ENCODE results near the gene XPO4. TPM values are rescaled to one million over a fixed set of nuclear protein-coding genes. Genes with fewer than 3 reads are reported as not detected.
"Not testable (repeated sequence)": the region's sequence is repeated elsewhere in the genome, so short reads cannot be mapped to it uniquely, and the experiment has no call there.

XPO4 gene
- total and polyA plus RNA-seq, 2 donors (not counting 1 experiment from before 2014, with no cell fraction given), result 10.5 to 17.2 TPM

- H3K27me3 ChIP-seq (ENCODE audit: control insufficient read depth, insufficient read depth, low read length), result no peaks in the 10 kb centered on the region
- H2AFZ ChIP-seq (ENCODE audit: low read length), result no peak overlapping the region
- peaks cover 15% of the 10 kb centered on the region for H3K79me2 ChIP-seq (ENCODE audit: control insufficient read depth, insufficient read depth, low read length)
- no peaks in the 10 kb centered on the region for H3K9me3 ChIP-seq (ENCODE audit: control insufficient read depth, insufficient read depth, low read depth, low read length)
- H3K9ac ChIP-seq (ENCODE audit: insufficient read depth, low read length), result no peak overlapping the region
- H3K4me1 ChIP-seq (ENCODE audit: control insufficient read depth, extremely low read depth, insufficient read depth, low read length), result no peaks in the 10 kb centered on the region
- no peak for DNase-seq (ENCODE audit: low read depth in 2 of 2)
- no peak overlapping the region for H3K4me3 ChIP-seq (replicated peaks in 1 of 4; ENCODE audit: control extremely low read depth in 1 of 4, insufficient read depth in 1 of 4, low read depth in 3 of 4, low read length in 4 of 4)
- no peaks in the 10 kb centered on the region for H4K20me1 ChIP-seq (ENCODE audit: control insufficient read depth, extremely low read depth, insufficient read depth, low read length)
- TF ChIP-seq CTCF (conservative IDR thresholded peaks at IDR 0.05 in 1 of 2, IDR thresholded peaks at IDR 0.05 in 1 of 2; ENCODE audit: low read depth in 1 of 2, low read length in 2 of 2) (no peak), EZH2 (IDR thresholded peaks at IDR 0.05; ENCODE audit: low read length, missing control alignments) (no peak)
- peaks cover 2% of the 10 kb centered on the region for H3K36me3 ChIP-seq (ENCODE audit: control insufficient read depth, insufficient read depth, low read length)
- H3K4me2 ChIP-seq (ENCODE audit: extremely low read depth, insufficient read depth, low read length), result no peak overlapping the region
- no peak overlapping the region for H3K27ac ChIP-seq (ENCODE audit: insufficient read depth, low read length)
These were observed 35.1 kb downstream of the XPO4 start for GRCh38 chr13:20867408-20867807.

GRCh38 chr13:20861666-20862065 is 40.9 kb downstream of the XPO4 start:
- H3K4me3 ChIP-seq (replicated peaks in 1 of 4; ENCODE audit: control extremely low read depth in 1 of 4, insufficient read depth in 1 of 4, low read depth in 3 of 4, low read length in 4 of 4); H3K4me2 ChIP-seq (ENCODE audit: extremely low read depth, insufficient read depth, low read length); H3K9ac ChIP-seq (ENCODE audit: insufficient read depth, low read length); H2AFZ ChIP-seq (ENCODE audit: low read length); H4K20me1 ChIP-seq (ENCODE audit: control insufficient read depth, extremely low read depth, insufficient read depth, low read length); DNase-seq (ENCODE audit: low read depth in 2 of 2); H3K36me3 ChIP-seq (ENCODE audit: control insufficient read depth, insufficient read depth, low read length); H3K4me1 ChIP-seq (ENCODE audit: control insufficient read depth, extremely low read depth, insufficient read depth, low read length); H3K79me2 ChIP-seq (ENCODE audit: control insufficient read depth, insufficient read depth, low read length); H3K9me3 ChIP-seq (ENCODE audit: control insufficient read depth, insufficient read depth, low read depth, low read length); H3K27me3 ChIP-seq (ENCODE audit: control insufficient read depth, insufficient read depth, low read length); H3K27ac ChIP-seq (ENCODE audit: insufficient read depth, low read length): not testable (repeated sequence)

- Histone ChIP-seq H3K4me3 (replicated peaks in 1 of 4; ENCODE audit: control extremely low read depth in 1 of 4, insufficient read depth in 1 of 4, low read depth in 3 of 4, low read length in 4 of 4) (no peak overlapping the region), H3K9me3 (ENCODE audit: control insufficient read depth, insufficient read depth, low read depth, low read length) (no peaks in the 10 kb centered on the region), H3K36me3 (ENCODE audit: control insufficient read depth, insufficient read depth, low read length) (peaks cover 2% of the 10 kb centered on the region), H3K9ac (ENCODE audit: insufficient read depth, low read length) (no peak overlapping the region), H3K27ac (ENCODE audit: insufficient read depth, low read length) (no peak overlapping the region), H4K20me1 (ENCODE audit: control insufficient read depth, extremely low read depth, insufficient read depth, low read length) (no peaks in the 10 kb centered on the region), H3K27me3 (ENCODE audit: control insufficient read depth, insufficient read depth, low read length) (no peaks in the 10 kb centered on the region), H3K4me2 (ENCODE audit: extremely low read depth, insufficient read depth, low read length) (no peak overlapping the region), H3K79me2 (ENCODE audit: control insufficient read depth, insufficient read depth, low read length) (no peaks in the 10 kb centered on the region), H2AFZ (ENCODE audit: low read length) (no peak overlapping the region), H3K4me1 (ENCODE audit: control insufficient read depth, extremely low read depth, insufficient read depth, low read length) (no peaks in the 10 kb centered on the region)
- no peak for DNase-seq (ENCODE audit: low read depth in 2 of 2)
- TF ChIP-seq CTCF (conservative IDR thresholded peaks at IDR 0.05 in 1 of 2, IDR thresholded peaks at IDR 0.05 in 1 of 2; ENCODE audit: low read depth in 1 of 2, low read length in 2 of 2) (no peak), EZH2 (IDR thresholded peaks at IDR 0.05; ENCODE audit: low read length, missing control alignments) (no peak)
These were observed 41.7 kb downstream of the XPO4 start for GRCh38 chr13:20860844-20861243.
